Measurements from ENCODE around the gene MAP3K14.
"Not testable (repeated sequence)": the region's sequence is repeated elsewhere in the genome, so short reads cannot be mapped to it uniquely, and the experiment has no call there.

The MAP3K14 gene

GRCh38 chr17:45316434-45317110 lies at the start of gene MAP3K14:
Gene MAP3K14, minus strand, starts transcription at chr17:45317020. Its CDS starts 26,275 bp downstream, at chr17:45290745.
- DNase-seq = peak; percentile 44

- DNase-seq = no peak
Measured at GRCh38 chr17:45366049-45366448, 49.2 kb upstream of the MAP3K14 start.

GRCh38 chr17:45364531-45365390 lies 47.9 kb upstream of the MAP3K14 start:
- DNase-seq = no peak

- DNase-seq = no peak
Measured at GRCh38 chr17:45363498-45363897, 46.7 kb upstream of the MAP3K14 start.

GRCh38 chr17:45361976-45362375 lies 45.2 kb upstream of the MAP3K14 start:
- DNase-seq = no peak

GRCh38 chr17:45361451-45361850 lies 44.6 kb upstream of the MAP3K14 start:
- no peak for DNase-seq

- no peak for DNase-seq
Measured at GRCh38 chr17:45357364-45357997, 40.7 kb upstream of the MAP3K14 start.

- DNase-seq = no peak
Measured at GRCh38 chr17:45355087-45355486, 38.3 kb upstream of the MAP3K14 start.

- DNase-seq = no peak
Measured at GRCh38 chr17:45353043-45353442, 36.2 kb upstream of the MAP3K14 start.

- DNase-seq = no peak
Measured at GRCh38 chr17:45351831-45352230, 35.0 kb upstream of the MAP3K14 start.

GRCh38 chr17:45347444-45347843 lies 30.6 kb upstream of the MAP3K14 start:
- no peak for DNase-seq

GRCh38 chr17:45346216-45347015 lies 29.6 kb upstream of the MAP3K14 start:
- no peak for DNase-seq

- no peak for DNase-seq
Measured at GRCh38 chr17:45345554-45346215, 28.9 kb upstream of the MAP3K14 start.

GRCh38 chr17:45345246-45345553 lies 28.4 kb upstream of the MAP3K14 start:
- no peak for DNase-seq

- DNase-seq = not testable (repeated sequence)
Measured at GRCh38 chr17:45343967-45344664, 27.3 kb upstream of the MAP3K14 start.

- DNase-seq = no peak
Measured at GRCh38 chr17:45342871-45343526, 26.2 kb upstream of the MAP3K14 start.

- DNase-seq = no peak
Measured at GRCh38 chr17:45342306-45342705, 25.5 kb upstream of the MAP3K14 start.

GRCh38 chr17:45341533-45342158 lies 24.8 kb upstream of the MAP3K14 start:
- DNase-seq = no peak

GRCh38 chr17:45339646-45340605 lies 23.1 kb upstream of the MAP3K14 start:
- DNase-seq = no peak

Measured in NCI-H1105 treated with DMSO at 0.1 percent for 48 hours (cell line).